HG03342 (cell line): ENCODE data around the gene CAPN13.
"Not testable (repeated sequence)": the region's sequence is repeated elsewhere in the genome, so short reads cannot be mapped to it uniquely, and the experiment has no call there.

Source experiments
- ATAC-seq: cut with Tn5 transposase; IDR thresholded peaks from one replicate; pipeline ENCODE4 v1.9.1; 2021; ENCODE audit warnings: mild to moderate bottlenecking, moderate library complexity; ENCODE audit not compliant: unreplicated experiment

The CAPN13 gene

GRCh38 chr2:30705711-30706533 lies 101.3 kb downstream of the CAPN13 start:
- ATAC-seq, result no peak

GRCh38 chr2:30705056-30705455 lies 102.2 kb downstream of the CAPN13 start:
- ATAC-seq, result no peak

DNA sequence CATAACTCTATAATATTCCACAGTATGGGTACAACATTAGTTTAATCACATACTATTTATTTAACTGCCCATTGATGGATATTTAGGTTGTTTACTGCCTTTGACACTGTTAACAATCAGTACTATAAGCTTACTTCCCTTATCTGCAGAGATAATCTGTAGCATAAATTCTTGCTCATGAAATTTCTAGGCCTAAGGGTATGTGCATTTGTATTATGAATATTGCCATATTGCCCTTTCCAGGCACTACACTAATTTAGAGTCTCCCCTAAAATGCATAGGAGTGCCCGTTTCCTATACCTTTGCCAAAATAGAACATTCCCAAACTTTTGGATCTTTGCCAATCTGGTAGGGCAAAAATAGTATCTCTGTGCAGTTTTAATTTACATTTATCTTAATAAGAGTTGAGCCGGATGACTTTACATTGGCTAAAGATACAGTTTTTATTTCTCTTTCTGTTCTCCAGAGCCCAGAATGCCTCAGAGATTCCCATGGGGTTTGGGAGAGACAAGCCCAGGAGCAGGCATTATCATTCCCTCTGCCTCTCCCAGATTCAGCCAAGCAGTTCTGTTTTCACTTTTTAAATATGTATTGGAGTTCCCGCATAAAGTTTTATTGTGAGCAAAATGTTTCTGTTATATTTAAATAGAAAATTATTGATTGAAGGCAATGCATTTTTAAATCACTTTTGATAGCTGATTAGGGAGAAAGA lies 102.8 kb downstream of the CAPN13 start:
- ATAC-seq, result no peak

DNA sequence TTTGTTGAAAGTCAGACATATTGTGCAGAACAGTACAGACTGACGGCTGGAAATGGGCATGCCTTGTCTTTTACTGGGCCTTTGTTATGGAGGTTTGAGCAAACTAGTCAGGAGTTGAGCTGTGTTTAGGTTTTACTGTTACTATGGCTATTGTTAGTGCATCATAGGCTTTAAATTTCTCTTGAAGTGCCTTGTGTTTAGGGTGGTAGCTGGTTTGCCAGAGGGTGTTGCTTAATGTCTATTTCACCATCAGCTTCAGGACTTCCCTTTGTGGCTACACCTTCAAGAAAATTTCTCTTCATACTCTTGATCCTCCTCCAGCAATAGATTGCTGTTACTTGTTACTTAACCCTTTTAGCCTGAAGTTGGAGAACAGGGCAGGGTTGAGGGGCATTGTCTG lies 104.6 kb downstream of the CAPN13 start:
- no peak for ATAC-seq

DNA sequence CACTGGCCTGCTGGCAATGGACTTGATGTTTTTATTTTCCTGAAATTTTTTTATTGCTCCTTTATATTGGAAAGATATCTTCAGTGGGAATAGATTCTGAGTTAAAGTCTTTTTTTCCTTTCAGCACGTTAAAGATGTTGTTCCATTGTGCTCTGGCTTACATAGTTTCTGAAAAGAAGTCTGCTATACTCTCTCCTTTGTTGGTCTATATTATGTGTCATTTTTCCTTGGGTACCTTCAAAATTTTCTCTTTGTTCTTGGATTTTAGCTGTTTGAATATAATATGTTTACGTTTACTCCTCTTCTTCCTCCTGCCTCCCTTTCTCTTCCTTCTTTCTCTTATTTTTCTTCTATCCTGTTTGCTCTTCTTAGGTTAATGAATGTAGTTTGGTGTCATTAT lies 105.5 kb downstream of the CAPN13 start:
- no peak for ATAC-seq

DNA sequence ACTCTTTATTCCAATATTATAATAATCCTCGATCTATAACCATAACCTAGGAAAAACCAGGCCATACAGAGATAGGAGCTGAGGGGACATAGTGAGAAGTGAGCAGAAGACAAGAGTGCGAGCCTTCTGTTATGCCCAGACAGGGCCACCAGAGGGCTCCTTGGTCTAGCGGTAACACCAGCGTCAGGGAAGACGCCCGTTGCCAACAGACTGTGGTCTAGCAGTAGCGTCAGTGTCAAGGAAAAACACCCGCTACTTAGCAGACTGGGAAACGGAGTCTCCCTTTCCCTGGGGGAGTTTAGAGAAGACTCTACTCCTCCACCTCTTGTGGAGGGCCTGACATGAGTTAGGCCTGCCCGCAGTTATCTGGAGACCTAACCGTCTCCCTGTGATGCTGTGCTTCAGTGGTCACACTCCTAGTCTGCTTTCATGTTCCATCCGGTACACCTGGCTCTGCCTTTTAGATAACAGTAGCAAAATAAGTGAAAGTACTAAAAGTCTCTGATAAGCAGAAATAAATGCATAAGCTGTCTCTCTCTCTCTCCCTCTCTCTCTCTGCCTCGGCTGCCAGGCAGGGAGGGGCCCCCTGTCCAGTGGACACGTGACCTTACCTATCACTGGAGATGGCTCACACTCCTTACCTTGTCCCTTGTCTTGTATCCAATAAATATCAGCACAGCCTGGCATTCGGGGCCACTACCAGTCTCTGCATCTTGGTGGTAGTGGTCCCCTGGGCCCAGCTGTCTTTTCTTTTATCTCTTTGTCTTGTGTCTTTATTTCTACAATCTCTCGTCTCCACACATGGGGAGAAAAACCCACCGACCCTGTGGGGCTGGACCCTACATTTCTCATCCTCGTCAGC lies 109.8 kb downstream of the CAPN13 start:
- ATAC-seq, result not testable (repeated sequence)

- ATAC-seq, result no peak
Observed at GRCh38 chr2:30695749-30696148, 111.5 kb downstream of the CAPN13 start.

- no peak for ATAC-seq
Observed at GRCh38 chr2:30694286-30695055, 112.8 kb downstream of the CAPN13 start.

DNA sequence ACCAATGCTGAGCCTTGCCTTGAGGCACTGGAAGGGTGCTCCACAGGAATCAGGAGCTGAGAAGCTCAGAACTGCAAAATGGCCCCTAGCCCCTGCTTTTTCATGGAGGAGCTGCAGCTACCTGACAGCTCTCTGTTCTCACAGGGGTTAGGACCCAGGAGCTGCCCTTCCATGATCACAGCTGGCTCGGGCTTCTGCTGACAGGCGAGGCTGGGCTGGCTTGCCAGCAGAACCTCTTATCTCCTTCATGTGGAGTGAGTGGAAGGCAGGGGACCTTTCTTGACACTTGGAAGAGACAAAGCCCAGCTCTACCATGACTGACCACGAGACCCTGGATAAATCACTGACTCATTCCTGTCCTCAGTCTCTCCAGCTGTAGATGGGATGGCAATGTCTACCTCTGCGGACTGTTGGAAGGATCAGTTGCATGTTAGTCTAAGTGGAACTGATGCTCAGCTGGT lies 113.4 kb downstream of the CAPN13 start:
- no peak for ATAC-seq

GRCh38 chr2:30692829-30693275 lies 114.4 kb downstream of the CAPN13 start:
- no peak for ATAC-seq

- ATAC-seq, result no peak
Observed at GRCh38 chr2:30691948-30692828, 115.1 kb downstream of the CAPN13 start.

GRCh38 chr2:30691091-30691947 lies 115.9 kb downstream of the CAPN13 start:
- ATAC-seq, result no peak

GRCh38 chr2:30690126-30690561 lies 117.1 kb downstream of the CAPN13 start:
- ATAC-seq, result no peak

GRCh38 chr2:30689496-30690125 lies 117.6 kb downstream of the CAPN13 start:
- ATAC-seq, result no peak

DNA sequence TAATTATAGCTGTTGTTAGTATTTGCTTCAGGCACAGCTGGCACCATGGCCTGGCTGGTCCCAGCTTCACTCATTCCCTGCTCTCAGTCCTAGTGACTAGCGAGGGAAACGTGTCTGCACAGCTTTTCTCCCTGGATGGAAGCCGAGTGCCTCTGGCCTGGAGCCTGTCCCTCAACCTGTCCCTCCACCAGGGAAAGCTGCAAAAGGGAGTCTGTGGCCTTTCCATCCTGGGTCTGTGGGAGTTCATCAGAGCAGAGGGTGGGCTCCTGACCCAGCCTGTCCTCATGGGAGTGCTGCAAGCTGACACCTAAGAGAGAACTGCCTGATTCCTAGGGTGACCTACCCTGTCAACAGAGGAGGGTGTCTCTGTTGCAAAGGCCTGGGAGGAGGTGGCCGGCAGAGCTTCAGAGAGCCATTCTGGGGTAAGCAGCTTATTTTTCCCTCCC lies 118.3 kb downstream of the CAPN13 start:
- no peak for ATAC-seq

GRCh38 chr2:30686669-30687068 lies 120.6 kb downstream of the CAPN13 start:
- no peak for ATAC-seq

GRCh38 chr2:30686000-30686399 lies 121.2 kb downstream of the CAPN13 start:
- ATAC-seq, result no peak

DNA sequence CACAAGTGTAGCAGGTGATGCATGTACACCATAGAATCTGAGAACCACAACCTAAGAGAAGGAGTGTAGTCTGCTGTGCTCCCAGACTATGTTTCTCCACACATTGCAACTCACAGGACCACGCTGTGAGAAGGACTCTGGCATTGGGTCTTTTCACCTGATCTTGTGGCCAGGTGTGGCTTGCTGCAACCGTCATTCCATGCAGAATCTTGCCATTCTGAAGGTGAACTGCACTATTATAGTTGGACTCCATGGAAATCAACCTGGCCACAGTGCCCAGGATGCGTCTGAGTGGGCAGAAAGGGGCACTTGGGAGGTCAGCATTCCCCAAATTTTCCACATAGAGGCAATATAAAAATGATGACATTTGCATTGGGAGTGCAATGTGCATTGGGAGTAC lies 122.2 kb downstream of the CAPN13 start:
- ATAC-seq, result no peak
